Smooth muscle cell (in vitro differentiated cells): Measurements from ENCODE around the gene GALNT12. TPM values are rescaled to one million over a fixed set of nuclear protein-coding genes. Genes with fewer than 3 reads are reported as not detected.

Source experiments
- DNase-seq: peaks from one replicate; lab custom pipeline; 2025; ENCODE audit not compliant: unreplicated experiment; lab: John Stamatoyannopoulos, UW
- H2AFZ ChIP-seq: fragments of 200-600 bp; sonication (generic); 2 replicates; pipeline ENCODE4 v1.6.0; 2016; ENCODE audit warnings: antibody characterized with exemption, low read depth, mild to moderate bottlenecking
- H3F3A ChIP-seq: fragments of 200-600 bp; sonication (generic); 2 replicates; pipeline ENCODE4 v1.6.0; 2017; ENCODE audit warnings: antibody characterized with exemption, low read depth
- H3K27ac ChIP-seq: fragments of 200-600 bp; sonication (generic); 2 replicates; pipeline ENCODE4 v1.5.1; 2016; ENCODE audit warnings: low read depth, mild to moderate bottlenecking
- H3K27me3 ChIP-seq: fragments of 200-600 bp; sonication (generic); 2 replicates; pipeline ENCODE4 v1.6.1; 2016; ENCODE audit warnings: low read depth, mild to moderate bottlenecking
- H3K36me3 ChIP-seq: fragments of 200-600 bp; sonication (generic); 2 replicates; pipeline ENCODE4 v1.5.1; 2016; ENCODE audit warnings: low read depth
- H3K4me1 ChIP-seq: fragments of 200-600 bp; sonication (generic); 2 replicates; pipeline ENCODE4 v1.5.1; 2016; ENCODE audit warnings: low read depth
- H3K4me2 ChIP-seq: fragments of 200-600 bp; sonication (generic); 2 replicates; pipeline ENCODE4 v1.6.0; 2016; ENCODE audit warnings: mild to moderate bottlenecking
- H3K4me3 ChIP-seq: fragments of 200-600 bp; sonication (generic); 2 replicates; pipeline ENCODE4 v1.5.1; 2016; ENCODE audit warnings: mild to moderate bottlenecking
- H3K79me2 ChIP-seq: fragments of 200-600 bp; sonication (generic); 2 replicates; pipeline ENCODE4 v1.6.0; 2016; ENCODE audit warnings: low read depth, mild to moderate bottlenecking
- H3K9ac ChIP-seq: fragments of 200-600 bp; sonication (generic); 2 replicates; pipeline ENCODE4 v1.6.0; 2016; ENCODE audit warnings: low read depth
- H3K9me3 ChIP-seq: fragments of 200-600 bp; sonication (generic); replicated peaks from 2 replicates; pipeline ENCODE4 v1.5.1; 2016; ENCODE audit warnings: low read depth
- H4K20me1 ChIP-seq: fragments of 200-600 bp; sonication (generic); 2 replicates; pipeline ENCODE4 v1.6.0; 2016; ENCODE audit warnings: low read depth
- CTCF ChIP-seq: fragments of 200-600 bp; sonication (generic); IDR thresholded peaks from 2 replicates; pipeline ENCODE4 v1.5.1; 2017; ENCODE audit warnings: borderline replicate concordance, mild to moderate bottlenecking, antibody characterized with exemption; ENCODE audit not compliant: insufficient read depth, poor library complexity, severe bottlenecking
- WGBS: methylation state at CpG from one replicate; pipeline ENCODE4 v1.1.7; 2016; ENCODE audit warnings: low lambda C conversion rate; 5-methylcytosine and 5-hydroxymethylcytosine counted together
- polyA plus RNA-seq: library from polyadenylated mRNA; unstranded; fragments of >200 nt; fragmentation: Nextera tagmentation; extraction: Ambion mirVana; gene quantifications from 2 replicates; pipeline ENCODE4 v1.2.1, GENCODE V29; 2016
- total RNA-seq: library from RNA; depleted of rRNA; stranded (reverse); fragments of >200 nt; gene quantifications from 2 replicates; pipeline ENCODE4 v1.2.3, GENCODE V29; 2014

GALNT12 gene
- total and polyA plus RNA-seq, 2 experiments from 2014 or later, result 1.7 to 4.0 TPM

- WGBS, result 96% methylated on average over 2 of the region's 2 CpGs
- Histone ChIP-seq H2AFZ (no peak overlapping the region), H3K4me1 (peaks cover 4% of the 10 kb centered on the region), H3K79me2 (no peaks in the 10 kb centered on the region), H4K20me1 (no peaks in the 10 kb centered on the region), H3K36me3 (peaks cover 5% of the 10 kb centered on the region), H3K4me2 (no peak overlapping the region), H3K9me3 (no peaks in the 10 kb centered on the region), H3K4me3 (no peak overlapping the region), H3K27ac (no peak overlapping the region), H3K27me3 (no peaks in the 10 kb centered on the region), H3K9ac (no peak overlapping the region), H3F3A (peaks cover 23% of the 10 kb centered on the region)
- TF ChIP-seq CTCF, result no peak
- DNase-seq, result no peak
Measured at GRCh38 chr9:98896632-98897031, 89.2 kb downstream of the GALNT12 start.

GRCh38 chr9:98897745-98898144, 90.3 kb downstream of the GALNT12 start:
- WGBS, result 28% methylated on average over 1 of the region's 1 CpG
- Histone ChIP-seq H3K36me3 (peaks cover 5% of the 10 kb centered on the region), H3K4me1 (no peaks in the 10 kb centered on the region), H3K27ac (no peak overlapping the region), H3K79me2 (no peaks in the 10 kb centered on the region), H3K4me2 (no peak overlapping the region), H3K9ac (no peak overlapping the region), H3K4me3 (no peak overlapping the region), H3K9me3 (no peaks in the 10 kb centered on the region), H3K27me3 (no peaks in the 10 kb centered on the region), H4K20me1 (no peaks in the 10 kb centered on the region), H3F3A (peaks cover 20% of the 10 kb centered on the region), H2AFZ (no peak overlapping the region)
- DNase-seq, result no peak
- TF ChIP-seq CTCF, result no peak

- peak overlapping the region; percentile 65 for H3K4me2 ChIP-seq
- H4K20me1 ChIP-seq, result no peaks in the 10 kb centered on the region
- H3K79me2 ChIP-seq, result no peaks in the 10 kb centered on the region
- H3F3A ChIP-seq, result peaks cover 15% of the 10 kb centered on the region
- H3K4me3 ChIP-seq, result no peak overlapping the region
- 23% methylated on average over 4 of the region's 4 CpGs for WGBS
- no peaks in the 10 kb centered on the region for H3K9me3 ChIP-seq
- H3K4me1 ChIP-seq, result no peaks in the 10 kb centered on the region
- no peak for DNase-seq
- H3K36me3 ChIP-seq, result peaks cover 5% of the 10 kb centered on the region
- TF ChIP-seq CTCF, result no peak
- peak overlapping the region; percentile 55 for H3K27ac ChIP-seq
- no peaks in the 10 kb centered on the region for H3K27me3 ChIP-seq
- H2AFZ ChIP-seq, result no peak overlapping the region
- no peak overlapping the region for H3K9ac ChIP-seq
Measured at GRCh38 chr9:98899408-98900056, 92.1 kb downstream of the GALNT12 start.

Other genes with a start within 250 kb of the GALNT12 start
- gene GABBR2, start 98.7 kb upstream of the GALNT12 start, total RNA-seq, result not detected in 2 replicates
- 0.25 TPM in 1 of 2 replicates, not detected in the other for gene GABBR2, start 98.7 kb upstream of the GALNT12 start, polyA plus RNA-seq
- 6.6 and 10.5 TPM in 2 replicates for gene ANKS6, start 11.1 kb upstream of the GALNT12 start, total RNA-seq
- gene ANKS6, start 11.1 kb upstream of the GALNT12 start, polyA plus RNA-seq, result 13.6 and 15.5 TPM in 2 replicates
- gene COL15A1, start 136.2 kb downstream of the GALNT12 start, total RNA-seq, result 222 and 313 TPM in 2 replicates
- 167 and 293 TPM in 2 replicates for gene COL15A1, start 136.2 kb downstream of the GALNT12 start, polyA plus RNA-seq